A549 (cell line): ENCODE results near the gene TAOK3.

Source experiments
- EP300 ChIP-seq, 2 experiments: fragments of >200 bp; sonication (Bioruptor Twin); formaldehyde crosslinking; IDR thresholded peaks; 2 replicates in 1 of 2; 3 replicates in 1 of 2; pipeline ENCODE4 v1.6.1; 2016 to 2017
- TP53 ChIP-seq: fragments of 250-450 bp; sonication (Bioruptor Pico); IDR thresholded peaks from 2 replicates; pipeline ENCODE4 v1.5.0; 2021; ENCODE audit warnings: mild to moderate bottlenecking, moderate library complexity

- TF ChIP-seq TP53 (CRISPR knock-in tag) (no peak), EP300 (IDR thresholded peaks at IDR 0.05) (no peak)
Measured at GRCh38 chr12:118109088-118109487, 263.6 kb downstream of the TAOK3 start.
